ENCODE results near the gene CATSPER3. TPM values are rescaled to one million over a fixed set of nuclear protein-coding genes. Genes with fewer than 3 reads are reported as not detected.

Gene CATSPER3
- total RNA-seq, 4 donors from 2014 or later = 0.42 to 0.65 TPM; not detected in 2

DNA sequence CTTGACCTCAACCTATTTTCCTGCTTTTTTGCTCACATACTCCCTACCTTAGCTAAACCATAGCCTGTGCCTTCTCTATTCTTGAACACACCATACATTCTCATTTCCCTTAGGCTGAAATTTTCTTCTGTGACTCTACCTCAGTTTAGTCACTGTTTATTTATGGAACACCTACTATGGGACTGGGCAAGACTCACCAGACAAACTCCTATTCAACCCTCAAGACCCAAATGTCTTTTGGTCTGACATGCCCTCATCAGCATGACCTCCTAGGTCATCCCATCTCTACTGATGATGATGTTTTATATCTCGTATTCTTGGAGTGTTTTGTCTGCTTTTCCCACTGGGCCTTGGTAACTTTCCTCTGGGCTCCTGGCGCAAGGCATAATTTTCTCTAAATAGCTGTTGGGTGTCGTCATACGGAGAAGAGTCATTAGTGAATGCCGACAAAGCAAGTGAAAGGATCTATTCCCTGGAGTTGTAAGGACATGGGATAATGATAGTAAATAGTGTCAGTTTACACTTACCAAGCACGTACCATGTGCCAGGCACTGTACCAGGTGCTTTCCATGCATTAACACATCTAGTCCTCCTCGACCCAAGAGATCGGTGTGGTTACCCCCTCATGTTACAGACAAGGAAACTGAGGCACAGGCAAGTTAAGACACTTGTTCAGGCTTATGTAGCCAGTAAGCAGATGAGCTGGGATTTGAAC lies 88.8 kb downstream of the CATSPER3 start:
- TF ChIP-seq, protein P1, sequence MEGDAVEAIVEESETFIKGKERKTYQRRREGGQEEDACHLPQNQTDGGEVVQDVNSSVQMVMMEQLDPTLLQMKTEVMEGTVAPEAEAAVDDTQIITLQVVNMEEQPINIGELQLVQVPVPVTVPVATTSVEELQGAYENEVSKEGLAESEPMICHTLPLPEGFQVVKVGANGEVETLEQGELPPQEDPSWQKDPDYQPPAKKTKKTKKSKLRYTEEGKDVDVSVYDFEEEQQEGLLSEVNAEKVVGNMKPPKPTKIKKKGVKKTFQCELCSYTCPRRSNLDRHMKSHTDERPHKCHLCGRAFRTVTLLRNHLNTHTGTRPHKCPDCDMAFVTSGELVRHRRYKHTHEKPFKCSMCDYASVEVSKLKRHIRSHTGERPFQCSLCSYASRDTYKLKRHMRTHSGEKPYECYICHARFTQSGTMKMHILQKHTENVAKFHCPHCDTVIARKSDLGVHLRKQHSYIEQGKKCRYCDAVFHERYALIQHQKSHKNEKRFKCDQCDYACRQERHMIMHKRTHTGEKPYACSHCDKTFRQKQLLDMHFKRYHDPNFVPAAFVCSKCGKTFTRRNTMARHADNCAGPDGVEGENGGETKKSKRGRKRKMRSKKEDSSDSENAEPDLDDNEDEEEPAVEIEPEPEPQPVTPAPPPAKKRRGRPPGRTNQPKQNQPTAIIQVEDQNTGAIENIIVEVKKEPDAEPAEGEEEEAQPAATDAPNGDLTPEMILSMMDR (IDR thresholded peaks at IDR 0.05) = no peak
- H3K36me3 ChIP-seq = no peaks in the 10 kb centered on the region
- peaks cover 0 to 4% (median 0%) of the 10 kb centered on the region in 4 donors for H3K4me1 ChIP-seq
- H3K4me3 ChIP-seq = no peak overlapping the region
- no peaks in the 10 kb centered on the region for H3K9me3 ChIP-seq
- WGBS = 89% methylated on average over 7 of the region's 8 CpGs
- peaks cover 0 to 27% (median 0%) of the 10 kb centered on the region in 4 donors for H3K27me3 ChIP-seq
- intact Hi-C loops (cut with DNase I) = no loop called here
- H3K27ac ChIP-seq (replicated peaks in 1 of 4) = no peak overlapping the region
- DNase-seq (ENCODE audit: extremely low spot score) = no peak

- peaks cover 0 to 4% (median 0%) of the 10 kb centered on the region in 4 donors for H3K4me1 ChIP-seq
- intact Hi-C loops (cut with DNase I) = no loop called here
- H3K9me3 ChIP-seq = no peaks in the 10 kb centered on the region
- no peak overlapping the region for H3K27ac ChIP-seq (replicated peaks in 1 of 4)
- TF ChIP-seq, protein P1 (IDR thresholded peaks at IDR 0.05) = no peak
- TF ChIP-seq POLR2A (IDR thresholded peaks at IDR 0.05; ENCODE audit: low read depth) (no peak), EP300 (IDR thresholded peaks at IDR 0.05) (no peak), POLR2AphosphoS5 (IDR thresholded peaks at IDR 0.05) (no peak)
- 84% methylated on average over 2 of the region's 2 CpGs for WGBS
- peaks cover 0 to 20% (median 0%) of the 10 kb centered on the region in 4 donors for H3K27me3 ChIP-seq
- DNase-seq (ENCODE audit: extremely low spot score) = no peak
- no peaks in the 10 kb centered on the region for H3K36me3 ChIP-seq
- H3K4me3 ChIP-seq = no peak overlapping the region
Measured at GRCh38 chr5:135057233-135057632, 89.5 kb downstream of the CATSPER3 start.

- H3K4me1 ChIP-seq = peaks cover 0 to 4% (median 0%) of the 10 kb centered on the region in 4 donors
- peaks cover 0 to 9% (median 0%) of the 10 kb centered on the region in 4 donors for H3K27me3 ChIP-seq
- no peaks in the 10 kb centered on the region for H3K9me3 ChIP-seq
- TF ChIP-seq POLR2A (IDR thresholded peaks at IDR 0.05; ENCODE audit: low read depth) (no peak), EP300 (IDR thresholded peaks at IDR 0.05) (no peak), POLR2AphosphoS5 (IDR thresholded peaks at IDR 0.05) (no peak)
- TF ChIP-seq, protein P1 (IDR thresholded peaks at IDR 0.05) = no peak
- H3K36me3 ChIP-seq = no peaks in the 10 kb centered on the region
- no peak overlapping the region for H3K4me3 ChIP-seq
- no peak overlapping the region for H3K27ac ChIP-seq (replicated peaks in 1 of 4)
- no peak for DNase-seq (ENCODE audit: extremely low spot score)
- 72% methylated on average over 7 of the region's 8 CpGs for WGBS
- intact Hi-C loops (cut with DNase I) = no loop called here
Measured at GRCh38 chr5:135058331-135058732, 90.6 kb downstream of the CATSPER3 start.

DNA sequence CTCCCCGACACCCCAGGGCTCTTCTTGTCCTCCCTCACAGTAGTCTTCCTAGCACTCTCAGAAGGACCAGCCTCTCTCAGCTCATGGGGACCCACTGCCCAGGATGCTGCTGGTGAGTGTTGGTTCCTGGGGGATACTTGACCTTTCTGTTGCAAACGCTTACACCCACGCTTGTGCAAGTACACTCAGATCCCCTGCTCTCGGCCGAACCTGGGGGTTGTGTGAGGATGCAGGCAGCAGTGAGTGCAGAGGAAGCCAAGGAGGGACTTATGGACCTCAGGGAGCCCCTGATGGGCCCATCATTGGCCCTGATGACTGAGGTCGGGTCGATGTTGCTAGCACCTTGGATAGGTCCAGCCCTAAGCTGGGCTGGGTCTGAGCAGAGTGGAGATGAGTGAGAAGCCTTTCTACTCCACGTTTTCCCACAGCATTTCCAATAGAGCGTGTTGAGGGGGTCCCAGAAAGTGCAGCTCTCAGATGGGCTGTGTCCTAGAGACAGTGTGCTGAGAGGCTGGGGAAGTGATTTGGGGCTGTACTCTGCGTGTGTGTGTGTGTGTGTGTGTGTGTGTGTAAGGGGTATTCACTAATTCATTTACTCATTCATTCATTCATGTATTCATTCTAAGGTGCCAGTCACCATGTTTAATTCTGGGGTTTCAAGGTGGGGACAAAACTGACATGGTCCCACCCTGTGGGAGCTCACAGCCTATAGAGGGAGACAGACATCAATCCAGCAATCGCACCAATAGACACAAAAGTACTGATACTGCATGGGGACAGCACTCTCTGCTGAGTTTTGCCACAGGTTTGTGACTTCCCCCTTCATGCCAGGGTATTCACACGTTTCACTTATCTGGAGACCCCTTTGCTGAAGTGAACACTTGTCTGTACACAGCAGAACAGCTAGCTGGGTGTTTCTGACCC lies 91.6 kb downstream of the CATSPER3 start:
- no peak for DNase-seq (ENCODE audit: extremely low spot score)
- Histone ChIP-seq H3K36me3 (no peaks in the 10 kb centered on the region), H3K9me3 (no peaks in the 10 kb centered on the region), H3K4me1 (peaks cover 0 to 4% (median 0%) of the 10 kb centered on the region in 4 donors), H3K4me3 (no peak overlapping the region), H3K27me3 (no peaks in the 10 kb centered on the region), H3K27ac (replicated peaks in 1 of 4) (no peak overlapping the region)
- no peak for TF ChIP-seq EP300 (IDR thresholded peaks at IDR 0.05)
- no peak for TF ChIP-seq POLR2AphosphoS5 (IDR thresholded peaks at IDR 0.05)
- TF ChIP-seq, protein P1 (IDR thresholded peaks at IDR 0.05) = no peak
- TF ChIP-seq POLR2A (IDR thresholded peaks at IDR 0.05; ENCODE audit: low read depth) = no peak
- WGBS = 70% methylated on average over 10 of the region's 12 CpGs
- intact Hi-C loops (cut with DNase I) = no loop called here

Data from esophagus muscularis mucosa (tissue), 4 donors.